B cell (primary cell): ENCODE measurements around the gene FBXO28. TPM values are rescaled to one million over a fixed set of nuclear protein-coding genes. Genes with fewer than 3 reads are reported as not detected.

Source experiments
- ATAC-seq: fragments of 200-7000 bp; cut with Tn5 transposase; one replicate; pipeline ENCODE4 v1.10.0; 2021; ENCODE audit warnings: low read depth, mild to moderate bottlenecking, moderate number of reproducible peaks, moderate library complexity
- CTCF ChIA-PET: fragments of 350-600 bp; sonication (Branson Sonifier 250); formaldehyde crosslinking; loops from one replicate; lab custom pipeline; 2021; ENCODE audit warnings: antibody characterized with exemption, inconsistent platforms; lab: Charles Lee
- POLR2A ChIA-PET: fragments of 350-600 bp; sonication (Branson Sonifier 250); formaldehyde crosslinking; loops from one replicate; lab custom pipeline; 2021; ENCODE audit warnings: antibody characterized with exemption; lab: Charles Lee
- DNase-seq: peaks from one replicate; pipeline ENCODE4 v3.0.0; 2013
- H2AFZ ChIP-seq: 2 replicates; pipeline ENCODE4 v1.6.1; 2012; ENCODE audit warnings: mild to moderate bottlenecking, low read depth, low read length; ENCODE audit not compliant: insufficient read depth, poor library complexity, severe bottlenecking
- H3K27ac ChIP-seq, 2 donors: 1 replicate in 1 of 2; 2 replicates in 1 of 2; pipeline ENCODE4 v1.5.1; 2012 to 2013; ENCODE audit warnings: low read length in 2 of 2, mild to moderate bottlenecking in 2 of 2, moderate library complexity in 1 of 2
- H3K27me3 ChIP-seq, 4 experiments: fragments of 200-600 bp in 1 of 4; sonication (generic) in 1 of 4; replicated peaks in 1 of 4; 1 replicate in 2 of 4; 2 replicates in 2 of 4; pipeline versions ENCODE4 v1.6.1 to v1.7.0; 2013 to 2016; ENCODE audit warnings: low read length in 3 of 4, mild to moderate bottlenecking in 2 of 4, mixed read lengths in 1 of 4, moderate library complexity in 1 of 4; ENCODE audit not compliant: insufficient read depth in 4 of 4, control insufficient read depth in 3 of 4; ENCODE audit errors: control extremely low read depth in 1 of 4
- H3K36me3 ChIP-seq, 2 experiments: replicated peaks in 1 of 2; 1 replicate in 1 of 2; 2 replicates in 1 of 2; pipeline versions ENCODE4 v1.6.1 to v1.7.1; 2013; ENCODE audit warnings: low read length in 1 of 2; ENCODE audit not compliant: insufficient read depth in 2 of 2, control insufficient read depth in 1 of 2; ENCODE audit errors: control extremely low read depth in 1 of 2, extremely low read depth in 1 of 2
- H3K4me1 ChIP-seq, 2 donors: fragments of 200-600 bp in 1 of 2; sonication (generic) in 1 of 2; 1 replicate in 1 of 2; 2 replicates in 1 of 2; pipeline versions ENCODE4 v1.5.1 to v1.6.1; 2013 to 2017; ENCODE audit warnings: low read length in 2 of 2; ENCODE audit not compliant: control insufficient read depth in 2 of 2, insufficient read depth in 2 of 2
- H3K4me2 ChIP-seq: replicated peaks from 2 replicates; pipeline ENCODE3; 2012; ENCODE audit warnings: mild to moderate bottlenecking, low read depth, low read length; ENCODE audit not compliant: poor library complexity, severe bottlenecking
- H3K4me3 ChIP-seq, 5 experiments: fragments of 200-600 bp in 1 of 5; sonication (generic) in 1 of 5; 1 replicate in 3 of 5; 2 replicates in 2 of 5; pipeline versions ENCODE4 v1.5.1 to v1.7.0; 2011 to 2016; ENCODE audit warnings: low read length in 4 of 5, mild to moderate bottlenecking in 4 of 5, low read depth in 2 of 5, control low read depth in 1 of 5, moderate library complexity in 1 of 5; ENCODE audit not compliant: insufficient read depth in 1 of 5; ENCODE audit errors: control extremely low read depth in 1 of 5, extremely low read depth in 1 of 5
- H3K79me2 ChIP-seq: fragments of 200-600 bp; sonication (generic); one replicate; pipeline ENCODE4 v1.6.0; 2016; ENCODE audit warnings: low read length; ENCODE audit not compliant: control insufficient read depth, insufficient read depth
- H3K9ac ChIP-seq: fragments of 200-600 bp; sonication (generic); 2 replicates; pipeline ENCODE4 v1.6.1; 2017; ENCODE audit warnings: mild to moderate bottlenecking, low read length, moderate library complexity
- H3K9me3 ChIP-seq, 3 donors: one replicate each; pipeline versions ENCODE4 v1.6.1 to v1.7.1; 2013; ENCODE audit warnings: low read length in 2 of 3; ENCODE audit not compliant: control insufficient read depth in 2 of 3, insufficient read depth in 1 of 3; ENCODE audit errors: control extremely low read depth in 1 of 3
- H4K20me1 ChIP-seq: 2 replicates; pipeline ENCODE4 v1.6.0; 2012; ENCODE audit warnings: mild to moderate bottlenecking, low read length; ENCODE audit not compliant: insufficient read depth, control insufficient read depth, poor library complexity, severe bottlenecking
- H3K27ac Mint-ChIP-seq: one replicate; pipeline ENCODE4 v1.8.0; 2021; ENCODE audit warnings: mixed read lengths
- H3K27me3 Mint-ChIP-seq: one replicate; pipeline ENCODE4 v1.8.0; 2021; ENCODE audit warnings: mixed read lengths
- H3K4me1 Mint-ChIP-seq: one replicate; pipeline ENCODE4 v1.8.0; 2021; ENCODE audit warnings: mixed read lengths
- H3K4me3 Mint-ChIP-seq: one replicate; pipeline ENCODE4 v1.8.0; 2021; ENCODE audit warnings: mixed read lengths
- H3K9me3 Mint-ChIP-seq: one replicate; pipeline ENCODE4 v1.8.0; 2022; ENCODE audit warnings: mixed read lengths; ENCODE audit not compliant: insufficient read depth
- CTCF ChIP-seq: fragments of 200-600 bp; IDR thresholded peaks from one replicate; pipeline ENCODE4 v1.8.0; 2022; ENCODE audit warnings: antibody characterized with exemption, mild to moderate bottlenecking
- EZH2 ChIP-seq: IDR thresholded peaks from 2 replicates; pipeline ENCODE4 v1.6.1; 2012; ENCODE audit warnings: borderline replicate concordance, low read depth, mild to moderate bottlenecking, moderate library complexity, low read length; ENCODE audit not compliant: insufficient read depth, poor library complexity, severe bottlenecking
- WGBS: methylation state at CpG from one replicate; pipeline ENCODE4 v1.1.5; 2013; ENCODE audit warnings: missing lambda C conversion rate; ENCODE audit not compliant: insufficient coverage; 5-methylcytosine and 5-hydroxymethylcytosine counted together
- intact Hi-C: fragments of 100-400 bp; cut with micrococcal nuclease; formaldehyde crosslinking; loops from one replicate; pipeline ENCODE4 v1.10.0; 2022
- polyA plus RNA-seq: library from polyadenylated mRNA; depleted of rRNA; stranded (reverse); fragments of >200 nt; gene quantifications from 2 replicates; pipeline ENCODE4 v1.2.3, GENCODE V29; 2012
- total RNA-seq, 2 donors: library from RNA; stranded (reverse); fragments of 120-200 nt in 1 of 2; gene quantifications; 1 replicate in 1 of 2; 2 replicates in 1 of 2; pipeline versions ENCODE4 v1.2.3 to v1.2.4, GENCODE V29; 2013 to 2022

FBXO28 gene
- total and polyA plus RNA-seq, 2 donors (not counting 1 experiment from before 2014, with no cell fraction given), result 17.5 to 39.7 TPM

- Histone ChIP-seq H3K9ac (no peak overlapping the region), H3K36me3 (peaks cover 6 to 50% of the 10 kb centered on the region in 2 experiments), H3K27ac (no peak overlapping the region), H3K4me2 (no peak overlapping the region), H2AFZ (no peak overlapping the region), H3K4me3 (no peak overlapping the region), H4K20me1 (no peaks in the 10 kb centered on the region), H3K79me2 (no peaks in the 10 kb centered on the region), H3K4me1 (no peaks in the 10 kb centered on the region), H3K27me3 (no peaks in the 10 kb centered on the region), H3K9me3 (no peaks in the 10 kb centered on the region)
- H3K4me1 Mint-ChIP-seq, result no peaks in the 10 kb centered on the region
- TF ChIP-seq EZH2, result no peak
- no peak for TF ChIP-seq CTCF
- ChIA-PET POLR2A (no interaction called here), CTCF (interaction anchor here (1.2 kb wide), 1 partner anchor 49 kb away, joined by 3 read pairs; no protein-coding TSS in a partner anchor)
- DNase-seq (no peak), ATAC-seq (no peak)
- no peaks in the 10 kb centered on the region for H3K9me3 Mint-ChIP-seq
- H3K4me3 Mint-ChIP-seq, result no peak overlapping the region
- H3K27ac Mint-ChIP-seq, result no peak overlapping the region
- 95% methylated on average over 10 of the region's 11 CpGs for WGBS
- intact Hi-C loops, result no loop called here
- no peaks in the 10 kb centered on the region for H3K27me3 Mint-ChIP-seq
These were observed 43.4 kb downstream of the FBXO28 start for GRCh38 chr1:224157316-224157715.

- H3K4me2 ChIP-seq, result no peak overlapping the region
- DNase-seq, result no peak
- peaks cover 6 to 45% of the 10 kb centered on the region in 2 experiments for H3K36me3 ChIP-seq
- no CpG with 5 or more reads among the region's 6 CpGs for WGBS
- H3K9me3 ChIP-seq, result no peaks in the 10 kb centered on the region
- H3K27ac ChIP-seq, result no peak overlapping the region
- no peak for ATAC-seq
- no peak overlapping the region for H3K9ac ChIP-seq
- intact Hi-C loops, result no loop called here
- ChIA-PET CTCF (interaction anchor here (0.6 to 1.2 kb wide), 2 partner anchors 14 to 42 kb away, joined by 3 to 4 read pairs; no protein-coding TSS in a partner anchor), POLR2A (no interaction called here)
- TF ChIP-seq CTCF, result no peak
- TF ChIP-seq EZH2, result no peak
- no peaks in the 10 kb centered on the region for H3K27me3 ChIP-seq
- no peak overlapping the region for H3K4me3 ChIP-seq
- Mint-ChIP-seq H3K27me3 (no peaks in the 10 kb centered on the region), H3K27ac (no peak overlapping the region), H3K9me3 (no peaks in the 10 kb centered on the region), H3K4me3 (no peak overlapping the region), H3K4me1 (no peaks in the 10 kb centered on the region)
- H4K20me1 ChIP-seq, result no peaks in the 10 kb centered on the region
- no peaks in the 10 kb centered on the region for H3K4me1 ChIP-seq
- no peak overlapping the region for H2AFZ ChIP-seq
- no peaks in the 10 kb centered on the region for H3K79me2 ChIP-seq
These were observed 45.6 kb downstream of the FBXO28 start for GRCh38 chr1:224159541-224159940.
